K562 (cell line): ENCODE measurements around the gene ZNF699. TPM values are rescaled to one million over a fixed set of nuclear protein-coding genes. Genes with fewer than 3 reads are reported as not detected.
A peak's percentile ranks its signal among the peaks of the same experiment; 100 is the strongest.

Source experiments
- ATAC-seq: fragments of 200-7000 bp; cut with Tn5 transposase; 3 replicates; pipeline ENCODE4 v1.9.1; 2020; ENCODE audit warnings: moderate library complexity
- BruUV-seq: library from RNA; stranded (reverse); fragments of 400-500 nt; replicated peaks from 2 replicates; lab custom pipeline; 2021; lab: Mats Ljungman, UMichigan
- CTCF ChIA-PET: fragments of 300-600 bp; formaldehyde crosslinking; extraction: SDS; loops from one replicate; lab custom pipeline; 2021; ENCODE audit warnings: low intra/inter-chr PET ratio; lab: Yijun Ruan, JAX
- POLR2A ChIA-PET: fragments of 300-600, 350-650 bp; sonication (Branson Sonifier 250); formaldehyde crosslinking; extraction: SDS; loops from one replicate; lab custom pipeline; 2021; ENCODE audit warnings: antibody characterized with exemption, inconsistent platforms; lab: Yijun Ruan, JAX
- DNase-seq, 4 experiments: peaks; one replicate each; pipeline versions ENCODE4 v3.0.0 to v3.0.0-alpha.2; 2011 to 2018; ENCODE audit warnings: low spot score in 3 of 4, mixed read lengths in 3 of 4; ENCODE audit errors: extremely low read depth in 1 of 4
- FAIRE-seq: peaks from 2 replicates; lab custom pipeline; 2011; peaks lifted over from hg19 to GRCh38; lab: Jason Lieb, UNC
- H2AFZ ChIP-seq: 2 replicates; pipeline ENCODE4 v1.6.0; 2011; ENCODE audit warnings: low read depth, low read length, control low read depth, inconsistent platforms
- H3K27ac ChIP-seq: fragments of 200-600 bp; 3 replicates; pipeline ENCODE4 v1.8.0; 2011; ENCODE audit warnings: low read depth, mild to moderate bottlenecking, control low read depth, inconsistent platforms, low read length, moderate library complexity, mixed read lengths; ENCODE audit errors: extremely low read depth
- H3K27me3 ChIP-seq, 2 experiments: fragments of 300-600 bp in 1 of 2; 2 replicates in 1 of 2; 3 replicates in 1 of 2; pipeline versions ENCODE4 v1.6.0 to v1.8.0; 2011; ENCODE audit warnings: inconsistent platforms in 2 of 2, low read length in 2 of 2, mild to moderate bottlenecking in 1 of 2, mixed read lengths in 1 of 2, moderate library complexity in 1 of 2; ENCODE audit not compliant: control insufficient read depth in 2 of 2, insufficient read depth in 2 of 2
- H3K36me3 ChIP-seq: fragments of 300-600 bp; 3 replicates; pipeline ENCODE4 v1.8.0; 2011; ENCODE audit warnings: mild to moderate bottlenecking, low read length, inconsistent platforms; ENCODE audit not compliant: control insufficient read depth, insufficient read depth
- H3K4me1 ChIP-seq, 2 experiments: fragments of 200-600 bp in 1 of 2; replicated peaks in 1 of 2; 2 replicates in 1 of 2; 3 replicates in 1 of 2; pipeline versions ENCODE4 v1.5.1 to v1.8.0; 2011; ENCODE audit warnings: inconsistent platforms in 2 of 2, low read length in 2 of 2, mild to moderate bottlenecking in 1 of 2, mixed read lengths in 1 of 2, moderate library complexity in 1 of 2; ENCODE audit not compliant: control insufficient read depth in 2 of 2, insufficient read depth in 2 of 2
- H3K4me2 ChIP-seq: 2 replicates; pipeline ENCODE4 v1.6.1; 2011; ENCODE audit warnings: low read length, control low read depth, inconsistent platforms, mixed read lengths; ENCODE audit not compliant: insufficient read depth
- H3K4me3 ChIP-seq: fragments of 200-600 bp; sonication (generic), shearing (Covaris generic); 2 replicates; pipeline ENCODE4 v1.5.1; 2016; ENCODE audit warnings: control low read depth, inconsistent platforms
- H3K79me2 ChIP-seq: fragments of 200-600 bp; 3 replicates; pipeline ENCODE4 v1.8.0; 2011; ENCODE audit warnings: low read length, inconsistent platforms; ENCODE audit not compliant: control insufficient read depth, insufficient read depth
- H3K9ac ChIP-seq, 2 experiments: 2 replicates each; pipeline versions ENCODE4 v1.6.0 to v1.6.1; 2011; ENCODE audit warnings: low read depth in 2 of 2, low read length in 2 of 2, control low read depth in 1 of 2, inconsistent platforms in 1 of 2, mild to moderate bottlenecking in 1 of 2, mixed read lengths in 1 of 2; ENCODE audit not compliant: insufficient read depth in 1 of 2
- H3K9me1 ChIP-seq: one replicate; pipeline ENCODE4 v1.6.0; 2011; ENCODE audit warnings: inconsistent platforms, mild to moderate bottlenecking, low read length, moderate library complexity; ENCODE audit not compliant: control insufficient read depth, insufficient read depth
- H3K9me3 ChIP-seq: replicated peaks from 2 replicates; pipeline ENCODE4 v1.5.1; 2011; ENCODE audit warnings: low read depth, low read length, inconsistent platforms; ENCODE audit not compliant: control insufficient read depth, insufficient read depth
- H4K20me1 ChIP-seq: replicated peaks from 2 replicates; pipeline ENCODE4 v1.6.1; 2011; ENCODE audit warnings: low read length, inconsistent platforms, mixed read lengths; ENCODE audit not compliant: control insufficient read depth, insufficient read depth
- ADNP ChIP-seq: fragments of 200-800 bp; sonication (Bioruptor generic); IDR thresholded peaks from 2 replicates; pipeline ENCODE4 v1.6.1; 2016; ENCODE audit warnings: missing genetic modification characterization, missing compliant biosample characterization
- ARID1B ChIP-seq: fragments of 450-650 bp; IDR thresholded peaks from 2 replicates; pipeline ENCODE4 v1.6.1; 2016; ENCODE audit warnings: antibody characterized with exemption, mild to moderate bottlenecking, inconsistent platforms
- ATF4 ChIP-seq: fragments of 450-650 bp; formaldehyde crosslinking; IDR thresholded peaks from 2 replicates; pipeline ENCODE4 v1.4.0; 2022; ENCODE audit warnings: mild to moderate bottlenecking, moderate library complexity
- BRD9 ChIP-seq: fragments of 450-650 bp; IDR thresholded peaks from 2 replicates; pipeline ENCODE4 v1.6.1; 2018; ENCODE audit warnings: low read depth; ENCODE audit not compliant: partially characterized antibody
- ELF4 ChIP-seq: fragments of 450-650 bp; formaldehyde crosslinking; IDR thresholded peaks from 2 replicates; pipeline ENCODE4 v1.4.0; 2022; ENCODE audit warnings: missing genetic modification characterization
- HIVEP1 ChIP-seq: fragments of 250-450 bp; sonication (Bioruptor Pico); IDR thresholded peaks from 2 replicates; pipeline ENCODE4 v1.4.0; 2020; ENCODE audit warnings: mild to moderate bottlenecking
- MTA3 ChIP-seq: fragments of 450-650 bp; formaldehyde crosslinking; IDR thresholded peaks from 2 replicates; pipeline ENCODE4 v1.6.1; 2017; ENCODE audit warnings: mild to moderate bottlenecking, borderline replicate concordance
- OTX1 ChIP-seq: fragments of 450-650 bp; formaldehyde crosslinking; IDR thresholded peaks from 2 replicates; pipeline ENCODE4 v1.4.0; 2022; ENCODE audit warnings: mild to moderate bottlenecking
- SAFB ChIP-seq: fragments of 200-400 bp; formaldehyde crosslinking; IDR thresholded peaks from 2 replicates; pipeline ENCODE4 v1.6.1; 2017; ENCODE audit warnings: low read depth, low read length, borderline replicate concordance
- SLC30A9 ChIP-seq: fragments of 250-450 bp; sonication (Bioruptor Pico); IDR thresholded peaks from 2 replicates; pipeline ENCODE4 v1.8.0; 2022; ENCODE audit warnings: mild to moderate bottlenecking, moderate library complexity
- SRSF7 ChIP-seq: fragments of 200-400 bp; formaldehyde crosslinking; optimal IDR thresholded peaks from 2 replicates; pipeline ENCODE3; 2017; ENCODE audit warnings: mild to moderate bottlenecking, low read depth, low read length
- TCF3 ChIP-seq: sonication (generic); formaldehyde crosslinking; IDR thresholded peaks from 2 replicates; pipeline ENCODE4 v1.4.0; 2020; ENCODE audit warnings: mild to moderate bottlenecking, missing genetic modification reagents
- ZBED1 ChIP-seq: IDR thresholded peaks from 2 replicates; pipeline ENCODE4 v1.6.1; 2014
- ZBTB9 ChIP-seq: fragments of 450-650 bp; formaldehyde crosslinking; IDR thresholded peaks from 2 replicates; pipeline ENCODE4 v1.4.0; 2020; ENCODE audit warnings: mild to moderate bottlenecking, moderate library complexity
- ZFP91 ChIP-seq: sonication (generic); formaldehyde crosslinking; IDR thresholded peaks from 2 replicates; pipeline ENCODE4 v1.8.0; 2022; ENCODE audit warnings: mild to moderate bottlenecking, missing genetic modification reagents
- ZNF398 ChIP-seq: fragments of 250-450 bp; sonication (Bioruptor Pico); IDR thresholded peaks from 2 replicates; pipeline ENCODE4 v1.8.0; 2021; ENCODE audit warnings: moderate library complexity, mild to moderate bottlenecking, inconsistent platforms
- WGBS: fragments of 100-300 bp; shearing (Covaris generic); methylation state at CpG from one replicate; pipeline ENCODE4 v1.1.6; 2016; ENCODE audit warnings: low coverage, mixed read lengths; ENCODE audit not compliant: insufficient coverage; ENCODE audit errors: missing lambda C conversion rate; 5-methylcytosine and 5-hydroxymethylcytosine counted together
- in situ Hi-C: fragments of 300-500 bp; cut with MboI; formaldehyde crosslinking; loops from 4 replicates; pipeline ENCODE4 v1.15.0; 2018; ENCODE audit warnings: inconsistent platforms, mixed read lengths
- intact Hi-C: fragments of 100-400 bp; cut with micrococcal nuclease; formaldehyde crosslinking; loops from 2 replicates; pipeline ENCODE4 v1.14.2; 2022
- polyA plus RNA-seq, 8 experiments: library from polyadenylated mRNA; depleted of rRNA in 4 of 8; stranded (reverse) in 5 of 8; unstranded in 3 of 8; fragments of >200 nt; fragmentation: Nextera tagmentation in 2 of 8; fragmentation: Illumina TruSeq in 1 of 8; extraction: Ambion mirVana in 2 of 8; extraction: Trizol in 1 of 8; gene quantifications; 2 replicates each; pipeline versions ENCODE4 v1.2.1 to v1.2.3, GENCODE V29; 2011 to 2014; ENCODE audit warnings: inconsistent platforms in 1 of 8, missing spikeins in 1 of 8
- total RNA-seq, 7 experiments: library from RNA; depleted of rRNA in 6 of 7; stranded (reverse); fragments of >200 nt in 6 of 7; fragmentation: Illumina TruSeq in 2 of 7; extraction: Trizol in 2 of 7; gene quantifications; 2 replicates each; pipeline versions ENCODE4 v1.2.1 to v1.2.3, GENCODE V29; 2011 to 2021; ENCODE audit warnings: low replicate concordance in 1 of 7

Gene ZNF699
- total and polyA plus RNA-seq, 9 of the 15 experiments (the other 6 are each of a cell fraction or from before 2014, with no cell fraction given): 0.08 to 4.1 (median 3.1) TPM

DNA sequence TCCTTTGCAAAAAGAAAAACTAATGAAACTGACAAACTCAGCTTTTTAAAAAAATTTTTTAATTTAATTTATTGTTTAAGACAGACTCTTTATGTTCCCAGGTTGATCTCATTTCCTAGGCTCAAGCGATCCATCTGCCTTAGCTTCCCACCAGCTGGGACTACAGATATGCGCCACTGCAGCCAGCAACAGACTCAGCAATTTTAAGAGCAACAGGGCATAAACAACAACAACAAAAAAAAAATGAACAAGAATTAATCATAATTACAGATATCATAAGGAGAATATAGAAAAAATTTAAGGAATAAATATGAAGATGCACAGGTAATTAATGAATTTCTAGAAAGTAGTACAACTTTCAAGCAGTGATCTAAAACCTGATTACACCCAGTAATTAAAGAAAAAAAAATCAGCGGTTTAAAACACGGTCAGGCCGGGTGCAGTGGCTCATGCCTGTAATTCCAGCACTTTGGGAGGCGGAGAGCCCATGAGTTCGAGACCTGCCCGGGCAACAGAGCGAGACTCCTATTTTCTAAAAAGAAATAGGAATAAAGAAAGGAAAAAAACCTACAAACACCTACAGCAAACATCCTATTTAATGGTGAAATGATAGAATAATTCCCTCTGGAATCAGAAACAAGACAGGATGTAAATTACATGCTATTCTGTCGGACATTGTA is 1.4 kb downstream of the ZNF699 start:
- intact Hi-C loops: loop anchor here (5.0 kb wide), 1 partner anchor 166 kb away; the partner anchor contains the start of gene ZNF317
- TF ChIP-seq MTA3: no peak
- no peak for TF ChIP-seq ZBED1
- no peak for TF ChIP-seq SLC30A9
- TF ChIP-seq BRD9: no peak
- no peak for TF ChIP-seq ZNF398
- TF ChIP-seq ELF4: no peak
- TF ChIP-seq TCF3: no peak
- no peak for TF ChIP-seq ARID1B
- no peak for TF ChIP-seq HIVEP1
- no peak for TF ChIP-seq OTX1
- no peak for TF ChIP-seq SAFB
- TF ChIP-seq ZBTB9 (CRISPR knock-in tag): no peak
- no peak for TF ChIP-seq ATF4
- 0 out of 2 replicates have a peak, but pooled peaks have one; percentile 12 for TF ChIP-seq ADNP
- TF ChIP-seq SRSF7: no peak
- TF ChIP-seq ZFP91 (CRISPR knock-in tag): no peak

More for the DNA sequence above, 1.4 kb downstream of the ZNF699 start:
- POLR2A ChIA-PET: interaction anchor here (0.6 kb wide), 1 partner anchor 74 kb away, joined by 3 read pairs; no protein-coding TSS in a partner anchor
- Histone ChIP-seq H3K4me2 (peak overlapping the region; percentile 99), H3K4me1 (peaks cover 3 to 6% of the 10 kb centered on the region in 2 experiments; a peak in 2 of 5 replicates), H3K9me1 (no peaks in the 10 kb centered on the region), H3K9ac (peak overlapping the region in 1 of 2 experiments; percentile 88; a peak in 2 of 4 replicates), H3K27me3 (no peaks in the 10 kb centered on the region), H3K79me2 (peaks cover 7% of the 10 kb centered on the region), H3K9me3 (no peaks in the 10 kb centered on the region), H3K27ac (no peak overlapping the region), H3K36me3 (no peaks in the 10 kb centered on the region; the same call in 2 of the 3 replicates), H4K20me1 (no peaks in the 10 kb centered on the region), H3K4me3 (peak overlapping the region; percentile 99), H2AFZ (no peak overlapping the region)
- 30% methylated on average over 10 of the region's 10 CpGs for WGBS
- no peak for ATAC-seq
- DNase-seq: peak in 1 of 4 experiments; percentile 18
- FAIRE-seq: no peak
- CTCF ChIA-PET: interaction anchor here (0.7 kb wide), 1 partner anchor 399 kb away, joined by 3 read pairs; no protein-coding TSS in a partner anchor
- in situ Hi-C loops: no loop called here
- no TSS peak for BruUV-seq
